Measurements from ENCODE around the gene SGMS1. TPM values are rescaled to one million over a fixed set of nuclear protein-coding genes. Genes with fewer than 3 reads are reported as not detected.

The SGMS1 gene
- total RNA-seq, 4 donors from 2014 or later, result 153 to 235 (median 186) TPM

DNA sequence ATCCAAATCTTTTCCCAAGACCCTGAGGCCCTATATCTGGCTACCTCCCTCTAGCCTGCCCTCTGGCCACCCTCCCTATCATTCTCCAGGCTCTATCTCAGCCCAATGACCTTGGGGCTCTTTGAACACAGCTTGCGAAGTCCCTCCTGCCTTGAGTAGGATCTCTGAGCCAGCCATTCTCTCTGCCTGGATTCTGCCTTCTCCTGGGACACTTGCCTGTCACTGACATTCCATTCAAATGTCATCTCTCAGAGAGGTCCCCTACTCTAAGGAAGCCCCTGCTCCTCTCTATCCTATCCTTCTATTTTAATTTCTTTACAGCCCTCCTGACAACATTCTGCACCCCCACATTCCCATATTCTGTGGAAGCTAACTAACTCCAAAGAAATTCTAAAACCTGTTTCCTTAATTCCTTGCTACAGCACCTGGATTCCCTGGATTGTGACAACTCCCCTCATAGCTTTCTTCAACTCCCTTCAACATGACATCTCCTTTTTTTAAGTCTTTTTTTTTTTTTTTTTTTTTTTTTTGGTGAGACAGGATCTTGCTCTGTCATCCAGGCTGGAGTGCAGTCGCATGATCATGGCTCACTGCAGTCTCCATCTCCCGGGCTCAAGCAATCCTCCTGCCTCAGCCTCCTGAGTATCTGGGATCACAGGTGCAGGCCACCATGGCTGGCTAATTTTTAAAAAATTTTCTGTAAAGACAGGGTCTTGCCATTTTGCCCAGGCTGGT, 291.5 kb downstream of the SGMS1 start:
- intact Hi-C loops (cut with DNase I; ENCODE audit: low total_unique reads), result no loop called here
- DNase-seq (ENCODE audit: low spot score in 2 of 2), result no peak
- H3K4me3 ChIP-seq (ENCODE audit: low read depth, poor library complexity, severe bottlenecking), result no peak overlapping the region
- no peak for TF ChIP-seq POLR2A (IDR thresholded peaks at IDR 0.05)
- TF ChIP-seq, protein P1, sequence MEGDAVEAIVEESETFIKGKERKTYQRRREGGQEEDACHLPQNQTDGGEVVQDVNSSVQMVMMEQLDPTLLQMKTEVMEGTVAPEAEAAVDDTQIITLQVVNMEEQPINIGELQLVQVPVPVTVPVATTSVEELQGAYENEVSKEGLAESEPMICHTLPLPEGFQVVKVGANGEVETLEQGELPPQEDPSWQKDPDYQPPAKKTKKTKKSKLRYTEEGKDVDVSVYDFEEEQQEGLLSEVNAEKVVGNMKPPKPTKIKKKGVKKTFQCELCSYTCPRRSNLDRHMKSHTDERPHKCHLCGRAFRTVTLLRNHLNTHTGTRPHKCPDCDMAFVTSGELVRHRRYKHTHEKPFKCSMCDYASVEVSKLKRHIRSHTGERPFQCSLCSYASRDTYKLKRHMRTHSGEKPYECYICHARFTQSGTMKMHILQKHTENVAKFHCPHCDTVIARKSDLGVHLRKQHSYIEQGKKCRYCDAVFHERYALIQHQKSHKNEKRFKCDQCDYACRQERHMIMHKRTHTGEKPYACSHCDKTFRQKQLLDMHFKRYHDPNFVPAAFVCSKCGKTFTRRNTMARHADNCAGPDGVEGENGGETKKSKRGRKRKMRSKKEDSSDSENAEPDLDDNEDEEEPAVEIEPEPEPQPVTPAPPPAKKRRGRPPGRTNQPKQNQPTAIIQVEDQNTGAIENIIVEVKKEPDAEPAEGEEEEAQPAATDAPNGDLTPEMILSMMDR (IDR thresholded peaks at IDR 0.05), result no peak
- 94 to 96% methylated on average over 3 of the region's 3 CpGs for WGBS, 2 donors

DNA sequence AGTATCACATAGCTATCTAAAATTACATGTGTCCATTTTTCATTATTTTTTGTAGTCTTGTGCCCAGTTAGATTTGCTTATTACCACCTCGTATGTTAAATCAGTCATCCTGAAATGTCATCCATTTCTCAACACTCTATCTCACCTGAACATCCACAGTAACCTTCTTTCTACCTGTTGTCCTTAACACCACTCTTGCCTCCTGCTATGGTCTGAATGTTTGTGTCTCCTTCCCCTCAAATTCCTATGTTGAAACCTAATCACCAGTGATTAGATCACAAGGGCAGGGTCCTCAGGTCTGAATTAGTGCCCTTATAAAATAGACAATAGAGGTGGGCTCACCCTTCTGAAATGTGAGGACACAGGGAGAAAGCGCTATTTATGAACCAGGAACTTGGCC, 292.3 kb downstream of the SGMS1 start:
- WGBS, 2 donors, result 94 to 96% methylated on average over 2 of the region's 2 CpGs
- H3K4me3 ChIP-seq (ENCODE audit: low read depth, poor library complexity, severe bottlenecking), result no peak overlapping the region
- intact Hi-C loops (cut with DNase I; ENCODE audit: low total_unique reads), result no loop called here
- no peak for DNase-seq (ENCODE audit: low spot score in 2 of 2)
- TF ChIP-seq POLR2A (IDR thresholded peaks at IDR 0.05), result no peak
- TF ChIP-seq, protein P1 (IDR thresholded peaks at IDR 0.05), result no peak

DNA sequence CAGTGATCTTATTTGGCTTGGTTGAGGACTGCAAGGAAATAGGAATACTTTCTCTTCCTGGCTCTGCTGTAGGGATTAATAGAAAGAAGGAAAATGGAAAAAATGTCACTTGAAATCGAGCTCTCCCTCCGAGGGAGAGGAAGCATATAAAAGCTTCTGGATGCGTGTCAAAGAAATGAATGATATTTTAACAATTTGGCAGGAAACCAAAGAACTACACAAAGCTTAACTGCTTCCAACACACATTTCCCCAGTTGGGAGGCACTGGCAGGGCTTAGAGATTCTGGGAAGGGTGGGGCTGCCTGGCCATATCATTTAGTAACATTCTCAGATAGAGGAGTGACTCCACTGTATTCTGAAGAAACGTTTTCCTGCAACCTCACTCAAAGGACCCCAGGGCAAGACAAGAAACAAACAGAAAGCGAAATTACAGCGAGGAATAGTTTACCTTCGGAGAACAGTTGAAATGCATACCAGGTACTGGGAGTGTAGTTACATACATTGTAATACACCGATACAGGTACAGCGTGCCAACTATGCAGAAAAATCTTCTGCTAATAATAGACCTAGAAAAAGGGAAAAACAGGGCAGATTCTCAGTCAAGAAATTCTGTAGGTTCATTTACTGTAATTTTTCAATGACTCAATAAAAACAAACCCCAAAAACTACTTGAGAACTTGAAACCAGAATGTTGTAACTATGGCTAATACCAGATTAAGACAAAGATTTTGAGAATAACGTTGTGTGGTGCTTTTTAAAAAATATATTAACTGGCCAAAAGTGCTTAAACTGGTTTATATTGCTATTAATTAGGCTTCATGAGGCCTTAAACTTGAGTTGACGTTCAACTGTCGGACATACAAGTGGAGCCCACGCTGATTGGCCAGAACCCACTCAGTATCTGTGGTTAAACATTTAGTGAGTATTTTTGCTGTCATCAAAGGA, 296.7 kb downstream of the SGMS1 start:
- intact Hi-C loops (cut with DNase I; ENCODE audit: low total_unique reads), result no loop called here
- TF ChIP-seq, protein P1 (IDR thresholded peaks at IDR 0.05), result no peak
- no peak for TF ChIP-seq POLR2A (IDR thresholded peaks at IDR 0.05)
- H3K4me3 ChIP-seq (ENCODE audit: low read depth, poor library complexity, severe bottlenecking), result no peak overlapping the region
- 28 to 29% methylated on average over 13 of the region's 13 CpGs for WGBS, 2 donors
- peak in 1 of 2 donors; percentile 49 for DNase-seq (ENCODE audit: low spot score in 2 of 2)

DNA sequence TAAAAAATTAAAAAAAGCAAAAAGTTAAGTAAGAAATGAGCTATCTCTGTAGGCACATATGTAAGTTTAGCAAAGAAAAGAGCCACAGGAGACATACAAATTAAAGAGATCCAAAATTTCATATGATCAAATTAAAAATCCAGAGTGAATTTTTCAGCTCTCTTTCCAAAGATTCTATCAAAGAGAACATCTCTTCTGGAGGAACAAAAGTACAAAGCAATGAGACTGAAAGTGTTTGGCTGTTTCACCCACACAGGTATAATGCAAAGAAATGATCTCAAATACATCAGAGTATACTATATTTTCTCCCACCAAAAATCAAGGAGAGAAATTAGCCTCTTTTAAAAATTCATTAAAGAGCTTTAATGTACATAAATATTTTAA, 297.6 kb downstream of the SGMS1 start:
- no peak for TF ChIP-seq POLR2A (IDR thresholded peaks at IDR 0.05)
- TF ChIP-seq, protein P1 (IDR thresholded peaks at IDR 0.05), result no peak
- no peak for DNase-seq (ENCODE audit: low spot score in 2 of 2)
- intact Hi-C loops (cut with DNase I; ENCODE audit: low total_unique reads), result no loop called here
- no peak overlapping the region for H3K4me3 ChIP-seq (ENCODE audit: low read depth, poor library complexity, severe bottlenecking)

DNA sequence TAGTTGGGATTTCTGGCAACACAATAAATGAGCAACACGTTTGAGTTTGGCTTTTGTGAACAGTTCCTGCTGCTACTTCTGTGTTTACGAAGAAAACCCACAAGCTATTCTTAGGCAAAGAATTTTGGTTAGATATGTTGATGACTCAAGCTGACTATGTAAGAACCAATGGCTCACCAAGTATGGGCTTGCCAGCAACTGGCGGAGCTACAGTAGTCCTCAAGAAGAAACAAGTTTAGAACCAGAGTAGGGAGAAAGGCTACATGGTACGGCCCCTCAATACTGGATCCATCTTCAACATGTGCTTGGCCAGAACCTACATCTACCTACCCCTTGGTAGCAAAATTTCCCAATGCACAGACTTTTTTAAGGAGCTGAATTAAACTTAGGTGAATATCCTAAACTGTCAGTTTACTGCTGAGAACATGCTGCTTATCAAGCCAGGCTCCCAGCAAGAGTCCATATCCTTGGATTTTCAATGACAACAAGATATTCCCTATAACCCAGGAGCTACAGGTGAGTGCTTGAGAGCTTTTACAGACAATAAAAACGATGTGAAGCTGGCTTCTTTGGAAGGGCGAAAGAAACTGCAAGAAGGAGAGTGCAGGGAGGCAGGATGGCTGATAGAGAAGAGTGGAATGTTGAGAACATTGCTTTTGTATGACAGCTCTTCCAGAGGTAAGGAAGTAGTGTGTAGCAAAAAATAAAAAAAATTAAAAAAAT, 298.1 kb downstream of the SGMS1 start:
- intact Hi-C loops (cut with DNase I; ENCODE audit: low total_unique reads), result no loop called here
- TF ChIP-seq, protein P1 (IDR thresholded peaks at IDR 0.05), result no peak
- no peak for TF ChIP-seq POLR2A (IDR thresholded peaks at IDR 0.05)
- peak; percentile 82 to 87 for DNase-seq (ENCODE audit: low spot score in 2 of 2)
- no peak overlapping the region for H3K4me3 ChIP-seq (ENCODE audit: low read depth, poor library complexity, severe bottlenecking)
- 25 to 30% methylated on average over 6 of the region's 6 CpGs for WGBS, 2 donors
